Stromal cell of bone marrow (primary cell): Measurements from ENCODE around the gene A3GALT2.

Experiments used
- DNase-seq: peaks from one replicate; pipeline ENCODE4 v3.0.0-alpha.2; 2012; ENCODE audit warnings: low read depth

Gene A3GALT2

GRCh38 chr1:33331444-33332356 is 10.8 kb upstream of the A3GALT2 start:
- no peak for DNase-seq

- DNase-seq: no peak
Measured at GRCh38 chr1:33330906-33331305, 10.0 kb upstream of the A3GALT2 start.

DNA sequence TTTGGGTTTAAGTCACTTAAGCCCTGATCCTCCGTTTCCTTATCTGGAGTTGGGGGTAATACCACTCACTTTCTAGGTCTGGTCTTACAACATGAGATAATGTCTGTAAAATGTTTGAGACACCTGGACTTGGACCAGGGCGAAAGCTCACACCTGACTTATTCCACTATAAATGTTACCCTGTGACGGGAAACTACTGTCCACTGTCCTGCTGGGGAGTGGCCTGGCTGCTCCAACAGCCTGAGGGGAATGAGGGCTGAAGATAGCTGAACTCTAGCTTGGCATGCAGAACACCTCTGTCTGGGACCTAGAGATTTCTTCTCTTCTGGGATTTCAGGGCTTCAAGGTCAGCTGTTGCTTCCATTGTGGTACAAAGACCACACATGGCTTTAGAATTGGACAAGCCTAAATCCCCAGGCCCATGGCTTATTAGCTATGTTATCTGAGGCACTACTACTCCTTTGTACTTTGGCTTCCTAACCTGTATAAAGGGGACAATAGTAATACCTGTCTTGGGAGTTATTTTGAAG is 9.5 kb upstream of the A3GALT2 start:
- DNase-seq: no peak

- DNase-seq: no peak
Measured at GRCh38 chr1:33329600-33330305, 8.9 kb upstream of the A3GALT2 start.

DNA sequence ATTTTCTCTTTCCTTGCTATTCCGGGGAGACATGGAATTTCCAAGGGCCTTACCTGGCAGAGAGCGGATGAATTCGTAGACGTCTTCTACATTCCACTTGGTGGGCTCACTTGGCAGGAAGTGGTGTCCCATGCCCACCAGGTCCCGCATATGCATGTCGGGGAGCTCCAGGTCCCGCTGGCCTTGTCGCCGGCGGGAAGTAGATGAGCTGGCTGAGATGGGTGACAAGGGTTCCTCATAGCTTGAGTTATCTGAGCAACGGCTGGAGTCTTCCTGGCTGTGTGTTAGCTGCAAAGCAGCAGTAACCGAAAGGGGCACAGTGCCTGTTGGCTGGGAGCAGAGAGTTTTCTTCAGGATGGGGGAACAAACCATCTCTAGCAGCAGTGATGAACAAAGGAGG is 7.9 kb upstream of the A3GALT2 start:
- no peak for DNase-seq

- peak; percentile 96 for DNase-seq
Measured at GRCh38 chr1:33327587-33328325, 6.9 kb upstream of the A3GALT2 start.

- no peak for DNase-seq
Measured at GRCh38 chr1:33326785-33327184, 5.9 kb upstream of the A3GALT2 start.

GRCh38 chr1:33324677-33325575 is 4.0 kb upstream of the A3GALT2 start:
- DNase-seq: no peak

GRCh38 chr1:33323663-33324477 is 3.0 kb upstream of the A3GALT2 start:
- no peak for DNase-seq

DNA sequence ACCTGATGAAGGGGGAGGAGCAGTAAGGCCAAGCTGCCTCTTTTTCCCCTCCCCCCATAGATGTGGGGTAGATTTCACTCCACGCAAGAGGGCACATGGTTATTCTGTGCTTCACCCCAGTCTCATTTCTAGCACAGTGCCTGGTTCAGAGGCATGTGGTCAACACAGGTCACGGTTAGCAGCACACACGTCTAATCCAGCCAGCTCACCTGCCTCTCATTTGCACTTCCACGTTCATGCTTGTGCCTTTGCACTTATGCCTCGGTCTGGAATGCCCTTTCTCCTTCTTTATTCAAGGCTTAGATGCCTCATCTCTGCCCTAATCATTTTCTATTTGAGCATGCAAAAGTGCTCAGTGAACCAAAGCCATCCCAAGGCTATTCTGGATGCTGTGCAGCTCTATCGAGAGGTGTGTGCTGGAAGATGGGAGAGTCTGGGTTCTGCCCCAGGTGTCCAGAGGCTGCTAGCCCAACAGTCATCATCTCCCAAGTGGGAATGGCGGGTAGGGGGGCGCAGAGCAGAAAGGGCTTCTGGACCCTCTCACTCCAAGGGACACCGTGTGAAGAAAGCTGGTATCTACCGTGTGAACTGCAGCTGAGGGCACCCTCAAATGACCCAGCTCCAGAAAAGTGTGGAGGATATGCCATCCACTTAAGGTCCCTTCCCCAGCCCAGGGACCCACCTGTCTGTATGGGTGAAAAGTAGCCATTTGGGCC is 2.1 kb upstream of the A3GALT2 start:
- DNase-seq: no peak

- DNase-seq: no peak
Measured at GRCh38 chr1:33322109-33322508, 1.2 kb upstream of the A3GALT2 start.

DNA sequence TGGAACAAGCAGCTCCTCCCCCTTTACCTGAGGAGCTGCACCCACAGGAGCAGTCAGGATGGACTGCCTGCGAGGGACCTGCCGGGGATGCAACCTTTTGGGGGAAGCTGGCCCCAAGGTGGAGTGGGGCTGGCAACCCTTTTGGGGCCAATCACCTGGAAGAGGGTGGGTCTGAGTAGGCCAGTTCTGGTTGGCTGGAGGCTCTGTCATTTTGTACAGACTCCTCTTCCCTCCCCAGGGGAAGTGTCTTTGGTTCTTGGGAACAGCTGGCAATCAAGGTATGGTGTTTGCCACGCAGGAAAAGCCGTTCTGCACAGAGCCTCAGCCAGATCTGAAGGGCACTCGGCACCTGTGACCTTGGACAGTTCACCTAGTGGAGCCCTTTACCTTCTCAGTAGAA is 280 bp upstream of the A3GALT2 start:
- DNase-seq: no peak

DNA sequence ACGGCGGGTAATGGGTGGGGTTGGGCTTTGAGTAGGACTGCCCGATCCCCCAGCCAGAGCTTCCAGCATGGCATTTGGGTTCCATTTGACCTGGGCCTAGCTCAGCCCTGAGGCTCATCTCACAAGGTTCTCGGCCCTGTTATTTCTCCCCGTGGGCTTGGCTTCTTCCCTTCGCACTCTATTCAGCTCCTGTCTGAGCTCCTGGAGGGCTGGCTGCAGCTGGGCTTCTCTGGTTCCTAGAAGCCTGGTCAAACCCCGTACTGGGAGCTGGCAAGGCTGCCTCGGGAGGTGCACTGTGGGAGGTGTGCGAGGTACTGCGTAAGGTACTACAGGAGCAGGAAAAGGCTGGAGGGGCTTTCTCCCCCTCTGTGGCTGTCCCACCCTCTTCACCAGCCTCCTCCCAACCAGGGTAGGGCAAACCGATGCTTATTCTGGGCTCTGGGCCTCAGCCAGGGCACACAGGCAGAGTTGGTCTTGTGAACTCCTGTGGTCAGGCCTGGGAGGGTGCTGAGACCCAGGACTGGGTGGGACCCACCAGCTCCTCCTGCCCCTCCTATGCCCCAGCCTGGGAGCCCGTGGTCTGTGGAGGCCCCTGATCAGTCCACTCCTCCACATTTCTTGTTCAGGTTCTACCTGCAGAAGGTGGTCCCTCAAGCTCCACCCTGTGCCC is 814 bp downstream of the A3GALT2 start:
- DNase-seq: no peak

DNA sequence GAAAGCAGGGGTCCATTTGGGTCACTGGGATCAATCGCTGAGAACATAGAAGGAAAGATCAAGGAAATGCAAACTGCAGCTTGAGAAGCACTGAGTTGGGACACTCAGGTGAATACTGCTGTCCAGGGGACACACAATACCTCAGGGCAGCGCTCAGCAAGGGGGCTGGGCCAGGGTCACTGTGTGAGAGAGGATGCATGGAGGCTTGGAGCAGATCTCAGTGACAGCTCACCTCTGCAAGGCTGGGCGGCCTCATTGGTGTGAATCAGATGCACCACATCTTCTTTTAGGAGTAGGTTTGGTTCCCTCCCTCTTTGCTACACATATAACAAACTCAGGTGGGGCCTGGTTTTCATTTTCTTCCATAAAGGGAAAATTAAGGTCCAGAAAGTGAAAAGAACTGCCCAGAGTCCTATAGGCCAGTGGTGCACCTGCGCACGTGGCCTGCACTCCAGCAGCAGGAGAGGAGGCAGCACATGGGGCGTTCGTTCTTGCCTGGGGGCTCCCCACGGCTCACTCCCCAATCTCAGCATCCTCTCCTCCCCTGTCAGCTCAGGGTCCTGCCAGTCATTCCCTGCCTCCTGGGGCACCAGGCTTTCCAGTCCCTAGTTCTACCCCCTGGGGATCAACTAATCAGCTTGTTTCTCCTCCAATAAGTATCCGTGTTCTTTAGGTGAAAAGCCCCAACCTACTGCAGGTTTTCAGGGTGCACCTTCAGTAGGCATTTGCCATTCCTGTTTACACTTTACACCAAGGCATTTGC is 1.5 kb downstream of the A3GALT2 start:
- DNase-seq: no peak

DNA sequence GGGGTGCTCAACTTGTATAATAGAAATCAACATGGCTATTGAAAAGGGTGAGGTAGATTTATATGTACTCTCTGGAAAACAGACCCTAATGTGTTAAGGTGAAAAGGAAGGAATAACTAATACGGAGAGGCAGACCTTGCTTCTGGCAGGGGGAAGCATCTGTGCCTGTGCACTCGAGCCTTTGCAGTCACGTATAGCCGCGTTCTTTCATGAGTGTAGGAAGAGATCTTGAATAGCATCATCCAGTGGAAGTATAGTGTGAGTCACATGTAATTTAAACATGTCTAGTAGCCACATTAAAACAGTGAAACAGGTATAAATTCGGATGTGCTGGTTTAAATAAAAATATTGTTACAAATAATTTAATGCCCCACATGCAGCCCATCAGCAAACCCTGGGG is 3.0 kb downstream of the A3GALT2 start:
- DNase-seq: no peak

GRCh38 chr1:33317354-33317753 is 3.5 kb downstream of the A3GALT2 start:
- no peak for DNase-seq

GRCh38 chr1:33316601-33317000 is 4.3 kb downstream of the A3GALT2 start:
- DNase-seq: no peak

GRCh38 chr1:33314416-33314815 is 6.5 kb downstream of the A3GALT2 start:
- no peak for DNase-seq

DNA sequence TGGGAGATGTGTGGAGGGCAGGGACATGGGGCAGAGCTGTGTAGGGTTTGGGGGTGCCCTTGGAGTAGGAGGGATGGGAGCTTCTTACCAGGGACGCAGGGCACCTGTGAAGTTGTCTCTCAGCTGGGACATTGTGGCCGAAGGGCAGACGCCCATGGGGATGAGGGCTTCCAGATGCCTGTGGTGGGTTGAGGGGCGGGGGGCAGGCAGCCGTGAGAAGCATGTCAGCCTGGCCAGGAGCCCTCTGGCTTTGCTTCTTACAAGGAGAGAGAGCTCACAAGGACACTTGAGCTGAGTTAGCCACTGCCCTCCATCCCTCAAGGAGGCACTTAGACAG is 8.5 kb downstream of the A3GALT2 start:
- no peak for DNase-seq
